ENCODE data around the gene GPNMB.
A peak's percentile ranks its signal among the peaks of the same experiment; 100 is the strongest.

The GPNMB gene

GRCh38 chr7:23232966-23233365 lies 13.6 kb upstream of the GPNMB start:
- Histone ChIP-seq H3K9me3 (ENCODE audit: insufficient read depth, low read depth, low read length) (no peaks in the 10 kb centered on the region), H3K36me3 (ENCODE audit: insufficient read depth, low read depth, low read length) (no peaks in the 10 kb centered on the region), H3K4me3 (ENCODE audit: low read length) (no peak overlapping the region), H3K9ac (ENCODE audit: low read depth, low read length) (no peak overlapping the region), H3K27me3 (ENCODE audit: insufficient read depth, low read length) (no peaks in the 10 kb centered on the region), H3K27ac (ENCODE audit: low read length) (no peak overlapping the region), H3K4me1 (ENCODE audit: insufficient read depth, low read length) (no peaks in the 10 kb centered on the region)

GRCh38 chr7:23234569-23235296 lies 11.8 kb upstream of the GPNMB start:
- H3K9ac ChIP-seq (ENCODE audit: low read depth, low read length), result no peak overlapping the region
- H3K27ac ChIP-seq (ENCODE audit: low read length), result no peak overlapping the region
- H3K9me3 ChIP-seq (ENCODE audit: insufficient read depth, low read depth, low read length), result no peaks in the 10 kb centered on the region
- no peaks in the 10 kb centered on the region for H3K4me1 ChIP-seq (ENCODE audit: insufficient read depth, low read length)
- H3K27me3 ChIP-seq (ENCODE audit: insufficient read depth, low read length), result no peaks in the 10 kb centered on the region
- no peaks in the 10 kb centered on the region for H3K36me3 ChIP-seq (ENCODE audit: insufficient read depth, low read depth, low read length)
- H3K4me3 ChIP-seq (ENCODE audit: low read length), result no peak overlapping the region

- H3K9me3 ChIP-seq (ENCODE audit: insufficient read depth, low read depth, low read length), result no peaks in the 10 kb centered on the region
- H3K4me3 ChIP-seq (ENCODE audit: low read length), result no peak overlapping the region
- no peaks in the 10 kb centered on the region for H3K4me1 ChIP-seq (ENCODE audit: insufficient read depth, low read length)
- no peak overlapping the region for H3K9ac ChIP-seq (ENCODE audit: low read depth, low read length)
- no peaks in the 10 kb centered on the region for H3K27me3 ChIP-seq (ENCODE audit: insufficient read depth, low read length)
- no peaks in the 10 kb centered on the region for H3K36me3 ChIP-seq (ENCODE audit: insufficient read depth, low read depth, low read length)
- no peak overlapping the region for H3K27ac ChIP-seq (ENCODE audit: low read length)
These were observed 10.8 kb upstream of the GPNMB start for GRCh38 chr7:23235813-23236221.

GRCh38 chr7:23237000-23237399 lies 9.6 kb upstream of the GPNMB start:
- H3K4me3 ChIP-seq (ENCODE audit: low read length), result no peak overlapping the region
- H3K27ac ChIP-seq (ENCODE audit: low read length), result no peak overlapping the region
- H3K9ac ChIP-seq (ENCODE audit: low read depth, low read length), result no peak overlapping the region
- H3K4me1 ChIP-seq (ENCODE audit: insufficient read depth, low read length), result no peaks in the 10 kb centered on the region
- H3K36me3 ChIP-seq (ENCODE audit: insufficient read depth, low read depth, low read length), result no peaks in the 10 kb centered on the region
- H3K9me3 ChIP-seq (ENCODE audit: insufficient read depth, low read depth, low read length), result no peaks in the 10 kb centered on the region
- no peaks in the 10 kb centered on the region for H3K27me3 ChIP-seq (ENCODE audit: insufficient read depth, low read length)

- Histone ChIP-seq H3K36me3 (ENCODE audit: insufficient read depth, low read depth, low read length) (no peaks in the 10 kb centered on the region), H3K27me3 (ENCODE audit: insufficient read depth, low read length) (no peaks in the 10 kb centered on the region), H3K4me3 (ENCODE audit: low read length) (no peak overlapping the region), H3K4me1 (ENCODE audit: insufficient read depth, low read length) (no peaks in the 10 kb centered on the region), H3K9me3 (ENCODE audit: insufficient read depth, low read depth, low read length) (no peaks in the 10 kb centered on the region), H3K27ac (ENCODE audit: low read length) (no peak overlapping the region), H3K9ac (ENCODE audit: low read depth, low read length) (no peak overlapping the region)
These were observed 7.5 kb upstream of the GPNMB start for GRCh38 chr7:23238983-23239652.

GRCh38 chr7:23239698-23240097 lies 6.9 kb upstream of the GPNMB start:
- Histone ChIP-seq H3K27ac (ENCODE audit: low read length) (no peak overlapping the region), H3K4me3 (ENCODE audit: low read length) (no peak overlapping the region), H3K4me1 (ENCODE audit: insufficient read depth, low read length) (no peaks in the 10 kb centered on the region), H3K9ac (ENCODE audit: low read depth, low read length) (no peak overlapping the region), H3K9me3 (ENCODE audit: insufficient read depth, low read depth, low read length) (no peaks in the 10 kb centered on the region), H3K27me3 (ENCODE audit: insufficient read depth, low read length) (no peaks in the 10 kb centered on the region), H3K36me3 (ENCODE audit: insufficient read depth, low read depth, low read length) (no peaks in the 10 kb centered on the region)

GRCh38 chr7:23242321-23242720 lies 4.3 kb upstream of the GPNMB start:
- Histone ChIP-seq H3K9me3 (ENCODE audit: insufficient read depth, low read depth, low read length) (no peaks in the 10 kb centered on the region), H3K27ac (ENCODE audit: low read length) (no peak overlapping the region), H3K9ac (ENCODE audit: low read depth, low read length) (no peak overlapping the region)

GRCh38 chr7:23242935-23243334 lies 3.6 kb upstream of the GPNMB start:
- Histone ChIP-seq H3K9me3 (ENCODE audit: insufficient read depth, low read depth, low read length) (no peaks in the 10 kb centered on the region), H3K4me3 (ENCODE audit: low read length) (no peak overlapping the region), H3K27me3 (ENCODE audit: insufficient read depth, low read length) (peaks cover 9% of the 10 kb centered on the region; the same call in 1 of the 2 replicates), H3K36me3 (ENCODE audit: insufficient read depth, low read depth, low read length) (no peaks in the 10 kb centered on the region), H3K9ac (ENCODE audit: low read depth, low read length) (no peak overlapping the region), H3K4me1 (ENCODE audit: insufficient read depth, low read length) (peaks cover 5% of the 10 kb centered on the region; the same call in 1 of the 2 replicates), H3K27ac (ENCODE audit: low read length) (no peak overlapping the region)

More at GRCh38 chr7:23242321-23242720, 4.3 kb upstream of the GPNMB start:
- Histone ChIP-seq H3K27me3 (ENCODE audit: insufficient read depth, low read length) (peaks cover 3% of the 10 kb centered on the region; the same call in 1 of the 2 replicates), H3K4me3 (ENCODE audit: low read length) (no peak overlapping the region), H3K36me3 (ENCODE audit: insufficient read depth, low read depth, low read length) (no peaks in the 10 kb centered on the region), H3K4me1 (ENCODE audit: insufficient read depth, low read length) (peaks cover 5% of the 10 kb centered on the region; the same call in 1 of the 2 replicates)

GRCh38 chr7:23247046-23247602 lies 549 bp downstream of the GPNMB start:
- Histone ChIP-seq H3K9ac (ENCODE audit: low read depth, low read length) (no peak overlapping the region), H3K4me1 (ENCODE audit: insufficient read depth, low read length) (peaks cover 5% of the 10 kb centered on the region; the same call in 1 of the 2 replicates), H3K27me3 (ENCODE audit: insufficient read depth, low read length) (peaks cover 15% of the 10 kb centered on the region; the same call in 1 of the 2 replicates), H3K9me3 (ENCODE audit: insufficient read depth, low read depth, low read length) (no peaks in the 10 kb centered on the region), H3K4me3 (ENCODE audit: low read length) (peak overlapping the region; percentile 6; the same call in 1 of the 2 replicates), H3K36me3 (ENCODE audit: insufficient read depth, low read depth, low read length) (no peaks in the 10 kb centered on the region), H3K27ac (ENCODE audit: low read length) (no peak overlapping the region)

GRCh38 chr7:23247603-23248335 lies 1.2 kb downstream of the GPNMB start:
- no peak overlapping the region for H3K27ac ChIP-seq (ENCODE audit: low read length)
- peaks cover 5% of the 10 kb centered on the region; the same call in 1 of the 2 replicates for H3K4me1 ChIP-seq (ENCODE audit: insufficient read depth, low read length)
- no peaks in the 10 kb centered on the region for H3K9me3 ChIP-seq (ENCODE audit: insufficient read depth, low read depth, low read length)
- H3K36me3 ChIP-seq (ENCODE audit: insufficient read depth, low read depth, low read length), result no peaks in the 10 kb centered on the region
- H3K27me3 ChIP-seq (ENCODE audit: insufficient read depth, low read length), result peaks cover 15% of the 10 kb centered on the region; the same call in 1 of the 2 replicates
- H3K4me3 ChIP-seq (ENCODE audit: low read length), result peak overlapping the region; percentile 6; the same call in 1 of the 2 replicates
- H3K9ac ChIP-seq (ENCODE audit: low read depth, low read length), result no peak overlapping the region

GRCh38 chr7:23249486-23249885 lies 2.9 kb downstream of the GPNMB start:
- Histone ChIP-seq H3K4me1 (ENCODE audit: insufficient read depth, low read length) (peaks cover 5% of the 10 kb centered on the region; the same call in 1 of the 2 replicates), H3K4me3 (ENCODE audit: low read length) (no peak overlapping the region), H3K36me3 (ENCODE audit: insufficient read depth, low read depth, low read length) (no peaks in the 10 kb centered on the region), H3K9ac (ENCODE audit: low read depth, low read length) (no peak overlapping the region), H3K9me3 (ENCODE audit: insufficient read depth, low read depth, low read length) (no peaks in the 10 kb centered on the region), H3K27me3 (ENCODE audit: insufficient read depth, low read length) (peaks cover 15% of the 10 kb centered on the region; the same call in 1 of the 2 replicates), H3K27ac (ENCODE audit: low read length) (no peak overlapping the region)

All from iPS-20b (cell line).